ENCODE results near the gene KLF11.
"Not testable (repeated sequence)": the region's sequence is repeated elsewhere in the genome, so short reads cannot be mapped to it uniquely, and the experiment has no call there.

The KLF11 gene

DNA sequence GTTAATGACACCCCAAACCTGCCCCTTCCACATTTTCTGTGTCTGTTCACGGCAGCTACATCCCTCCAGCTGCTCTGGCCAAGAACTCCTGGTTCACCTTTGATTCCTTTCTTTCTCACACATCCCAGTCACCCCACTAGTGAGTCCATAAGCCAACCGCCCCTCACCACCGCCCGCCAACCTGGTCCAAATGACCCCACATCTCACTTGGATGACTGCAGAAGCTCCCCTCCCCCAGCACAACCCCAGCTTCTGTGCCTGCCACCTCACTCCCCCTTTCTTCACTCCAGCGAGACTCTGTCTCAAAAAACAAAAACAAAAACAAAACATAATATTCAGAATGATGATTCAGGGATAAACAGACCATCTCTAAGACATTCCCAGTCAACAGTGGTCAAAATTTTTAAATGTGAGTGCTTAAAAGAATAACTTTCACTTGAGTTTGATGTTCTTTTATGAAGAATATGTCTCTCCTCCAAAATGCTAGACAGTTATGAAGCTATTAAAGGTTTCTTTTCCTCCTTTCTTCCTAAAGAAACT is 33.7 kb downstream of the KLF11 start:
- H3K4me3 ChIP-seq (ENCODE audit: low read length): no peak overlapping the region
- DNase-seq (ENCODE audit: low read depth, low spot score): no peak

DNA sequence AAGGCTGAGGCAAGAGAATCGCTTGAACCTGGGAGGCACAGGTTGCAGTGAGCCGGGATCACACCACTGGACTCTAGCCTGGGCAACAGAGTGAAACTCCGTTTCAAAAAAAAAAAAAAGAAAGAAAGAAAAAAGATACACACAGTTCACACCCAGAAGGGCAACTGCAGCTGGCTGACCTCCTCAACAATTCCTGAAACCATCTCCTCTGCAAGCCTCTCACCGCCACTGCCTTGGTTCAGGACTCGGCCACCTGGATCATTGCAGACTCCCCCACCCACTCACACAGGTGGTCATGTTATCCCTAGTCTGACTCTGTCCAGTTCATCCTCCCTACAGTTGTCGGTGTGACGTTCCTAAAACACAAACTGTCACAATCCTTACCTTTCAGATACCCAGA is 34.7 kb downstream of the KLF11 start:
- no peak overlapping the region for H3K4me3 ChIP-seq (ENCODE audit: low read length)
- DNase-seq (ENCODE audit: low read depth, low spot score): no peak

DNA sequence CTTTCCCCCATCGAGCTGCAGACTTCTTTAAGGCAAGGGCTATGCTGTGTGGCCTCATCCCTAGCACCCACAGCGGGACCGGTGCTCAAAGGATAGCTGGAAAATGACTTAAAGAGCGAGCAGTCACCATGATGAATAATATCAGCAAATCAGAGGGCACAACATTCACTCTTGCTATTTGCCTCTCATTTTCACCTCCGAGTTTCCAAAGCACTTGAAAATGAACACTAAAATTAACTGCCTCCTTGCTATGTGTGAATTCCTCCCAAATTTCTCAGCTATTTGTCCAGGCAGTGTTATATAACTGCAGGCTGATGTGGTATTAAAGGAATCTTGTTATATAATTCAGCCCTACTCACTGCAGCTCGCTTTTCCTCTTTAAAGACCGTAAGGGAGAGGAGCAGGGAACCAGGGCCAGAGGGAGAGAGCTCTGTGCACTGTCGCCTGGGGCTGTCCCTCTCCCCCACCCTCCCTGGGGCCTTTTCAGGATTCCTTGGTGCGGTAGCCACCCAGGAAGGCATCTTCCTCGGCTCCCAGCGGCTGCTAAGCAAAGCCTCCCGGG is 35.4 kb downstream of the KLF11 start:
- no peak overlapping the region for H3K4me3 ChIP-seq (ENCODE audit: low read length)
- DNase-seq (ENCODE audit: low read depth, low spot score): no peak

DNA sequence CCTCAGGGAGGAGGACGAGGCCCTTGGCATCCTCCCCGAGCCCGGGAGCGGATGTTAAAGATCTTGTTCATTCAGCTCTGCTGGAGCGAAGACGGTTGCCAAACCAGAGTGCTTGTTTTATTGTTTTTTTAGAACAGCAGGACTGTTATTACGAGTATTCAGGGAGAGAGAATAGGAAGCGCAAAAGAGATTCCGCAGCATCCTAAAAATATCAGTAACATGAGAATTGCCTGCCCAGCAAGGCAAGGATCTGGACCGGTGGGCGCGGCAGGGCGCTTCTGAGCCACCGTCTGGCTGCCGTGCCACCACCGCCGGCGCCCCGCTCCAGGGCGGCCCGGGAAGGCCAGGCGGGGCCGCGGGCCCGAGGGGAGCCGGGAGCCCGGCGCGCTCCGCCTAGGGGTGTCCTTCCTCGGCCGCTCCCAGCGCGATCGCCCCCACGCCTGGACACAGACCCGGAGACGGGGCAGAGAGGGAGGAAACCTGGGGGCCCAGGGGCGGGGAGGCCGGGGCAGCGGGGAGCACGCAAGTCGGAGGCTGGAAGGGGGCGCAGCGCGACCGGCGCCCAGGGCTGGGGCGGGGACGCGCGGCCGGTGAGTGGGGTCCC is 36.0 kb downstream of the KLF11 start:
- no peak for DNase-seq (ENCODE audit: low read depth, low spot score)
- H3K4me3 ChIP-seq (ENCODE audit: low read length): no peak overlapping the region

DNA sequence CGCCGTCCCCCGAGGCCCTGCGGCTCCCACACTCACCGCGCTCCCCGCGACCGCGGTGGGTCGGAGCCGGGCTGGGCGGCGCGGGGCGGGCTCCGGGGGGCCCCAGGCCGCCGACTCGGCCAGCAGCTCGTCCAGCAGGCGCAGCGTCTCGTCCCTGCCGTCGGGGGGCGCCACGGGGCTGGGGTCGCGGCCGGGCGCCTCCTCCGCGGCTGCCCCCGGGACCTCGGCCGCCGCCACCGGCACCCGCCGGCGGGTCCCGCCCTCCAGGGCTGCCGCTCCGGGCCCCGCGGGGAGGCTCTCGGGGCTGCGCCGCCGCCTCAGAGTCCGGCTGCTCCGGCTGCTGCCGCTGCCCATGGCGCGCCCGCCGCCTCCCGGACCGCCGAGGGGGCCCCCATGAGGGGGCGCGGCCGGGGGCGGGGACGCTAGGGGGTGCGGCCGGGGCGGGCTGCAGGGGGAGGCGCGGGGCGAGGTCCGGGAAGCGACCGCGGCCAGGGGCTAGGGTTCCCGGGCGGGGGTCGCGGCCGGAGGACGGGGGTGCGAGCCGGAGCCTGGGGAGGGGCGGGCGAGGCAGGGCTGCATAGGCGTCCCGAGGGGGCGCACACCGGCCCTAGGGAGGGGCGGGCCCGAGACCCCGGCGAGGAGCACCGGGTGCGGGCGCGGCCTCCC is 36.7 kb downstream of the KLF11 start, which contains the start of gene CYS1:
TSS of gene CYS1 (minus strand) at position 542 of the 666 bp plus-strand sequence. CDS start at position 354, 188 bp downstream.
- H3K4me3 ChIP-seq (ENCODE audit: low read length): no peak within 1 kb of the TSS
- no peak for DNase-seq (ENCODE audit: low read depth, low spot score)

DNA sequence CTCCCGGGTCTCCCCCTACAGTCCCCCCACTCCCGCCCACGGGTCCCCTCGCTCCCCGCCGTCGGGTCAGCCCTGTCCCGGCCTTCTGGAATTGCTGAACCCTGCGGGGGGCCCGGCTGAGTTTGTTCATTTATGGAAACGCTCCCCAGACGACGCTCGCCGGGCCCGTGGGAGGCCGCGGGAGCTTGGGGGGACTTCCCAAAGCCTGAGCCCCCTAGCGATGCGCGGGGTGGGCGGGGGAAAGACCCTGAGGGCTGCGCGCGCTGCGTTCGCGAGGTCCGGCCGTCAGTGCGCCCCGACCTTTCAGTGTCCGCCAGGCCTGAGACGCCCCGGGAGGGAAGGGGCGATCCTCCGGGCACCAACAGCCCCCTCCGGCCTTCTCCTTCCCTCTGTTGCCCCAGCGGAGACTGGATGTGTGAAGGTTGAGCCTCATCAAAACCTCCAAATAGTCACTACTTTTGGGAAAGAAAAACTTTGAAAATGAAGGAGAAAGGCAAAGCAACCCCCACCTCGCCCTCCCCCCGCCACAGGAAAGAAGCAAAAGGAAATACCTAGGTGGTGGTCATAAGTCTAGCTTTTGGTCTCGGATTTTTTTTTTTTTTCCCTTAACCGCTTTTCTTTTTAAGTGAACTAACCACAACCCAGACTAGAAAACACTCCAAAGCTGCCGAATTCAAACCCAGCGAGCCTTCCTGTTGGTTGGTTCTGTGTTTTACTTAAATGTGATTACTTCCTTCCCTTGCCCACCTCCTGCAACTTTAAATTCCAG is 37.4 kb downstream of the KLF11 start:
- H3K4me3 ChIP-seq (ENCODE audit: low read length): no peak overlapping the region
- DNase-seq (ENCODE audit: low read depth, low spot score): peak; percentile 69

DNA sequence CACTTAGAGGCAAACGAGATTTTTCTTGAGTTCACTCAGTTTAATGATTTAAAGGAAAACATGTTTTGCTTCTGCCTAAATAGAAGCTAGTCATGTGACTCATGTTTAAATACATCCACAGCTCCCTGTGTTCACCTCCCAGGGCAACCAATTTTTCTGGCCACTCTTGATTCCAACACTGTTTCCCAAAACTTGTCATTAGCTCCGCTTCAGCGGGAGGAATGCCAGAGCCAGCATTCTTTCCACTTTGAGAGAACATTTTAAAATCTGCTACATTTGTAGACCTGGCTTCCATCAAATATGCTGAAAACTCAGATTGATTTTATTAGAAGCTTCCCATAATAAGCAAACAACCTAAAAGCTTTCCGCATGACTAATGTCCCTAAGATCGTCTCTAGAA is 39.7 kb downstream of the KLF11 start:
- no peak for DNase-seq (ENCODE audit: low read depth, low spot score)
- no peak overlapping the region for H3K4me3 ChIP-seq (ENCODE audit: low read length)

DNA sequence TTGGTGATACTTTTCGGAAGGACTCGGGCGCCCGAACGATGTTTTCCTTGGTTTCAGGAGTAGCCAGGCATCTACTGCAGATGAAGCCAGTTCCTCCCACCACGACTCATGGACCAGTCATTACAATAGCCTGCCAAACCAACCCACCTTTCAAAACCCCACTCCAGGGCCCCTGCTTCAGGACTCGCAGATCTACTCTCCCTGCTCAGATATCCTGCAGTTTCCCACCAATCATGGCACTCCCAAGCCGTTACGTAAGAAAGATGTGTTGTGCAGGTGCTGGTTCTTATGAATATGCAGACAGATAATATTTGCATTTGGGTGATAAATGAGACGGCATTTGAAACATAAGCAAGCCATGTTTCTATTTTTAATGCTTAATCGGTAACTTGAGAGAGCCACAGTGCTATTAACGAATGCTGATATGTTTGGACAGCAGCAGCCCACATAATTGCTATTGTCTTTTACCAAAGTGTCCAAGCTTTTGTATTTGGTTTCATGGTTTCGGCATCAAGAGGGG is 40.4 kb downstream of the KLF11 start:
- DNase-seq (ENCODE audit: low read depth, low spot score): no peak
- no peak overlapping the region for H3K4me3 ChIP-seq (ENCODE audit: low read length)

DNA sequence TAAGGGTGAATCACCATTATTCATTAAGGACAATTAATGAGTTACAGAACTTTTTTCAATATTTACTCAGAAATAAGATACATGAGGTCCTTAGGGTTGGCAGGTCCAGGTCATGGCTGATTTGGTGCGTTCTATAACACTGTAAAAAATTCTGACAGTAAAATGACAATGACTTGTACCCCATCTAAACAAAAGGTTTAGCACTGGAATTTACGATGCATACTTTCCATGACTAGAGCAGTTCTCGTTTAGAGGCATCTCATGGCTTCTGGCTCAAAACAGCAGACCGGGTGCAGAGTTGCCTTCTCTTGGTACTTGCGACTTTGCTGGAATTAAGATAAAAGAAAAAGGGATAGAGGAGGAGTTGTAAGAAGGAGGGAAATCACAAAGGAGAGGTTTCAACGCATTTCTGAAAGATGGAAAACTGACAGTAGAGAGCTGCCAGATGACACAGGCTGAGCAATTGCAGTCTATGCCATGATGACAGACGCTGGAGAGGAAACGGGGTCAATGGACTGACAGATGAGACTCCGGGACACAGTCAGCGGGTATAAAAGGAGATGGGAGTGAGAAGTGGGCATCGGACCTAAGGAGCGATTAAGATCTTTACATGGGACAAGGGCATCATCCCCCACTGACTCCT is 41.0 kb downstream of the KLF11 start:
- H3K4me3 ChIP-seq (ENCODE audit: low read length): no peak overlapping the region
- no peak for DNase-seq (ENCODE audit: low read depth, low spot score)

DNA sequence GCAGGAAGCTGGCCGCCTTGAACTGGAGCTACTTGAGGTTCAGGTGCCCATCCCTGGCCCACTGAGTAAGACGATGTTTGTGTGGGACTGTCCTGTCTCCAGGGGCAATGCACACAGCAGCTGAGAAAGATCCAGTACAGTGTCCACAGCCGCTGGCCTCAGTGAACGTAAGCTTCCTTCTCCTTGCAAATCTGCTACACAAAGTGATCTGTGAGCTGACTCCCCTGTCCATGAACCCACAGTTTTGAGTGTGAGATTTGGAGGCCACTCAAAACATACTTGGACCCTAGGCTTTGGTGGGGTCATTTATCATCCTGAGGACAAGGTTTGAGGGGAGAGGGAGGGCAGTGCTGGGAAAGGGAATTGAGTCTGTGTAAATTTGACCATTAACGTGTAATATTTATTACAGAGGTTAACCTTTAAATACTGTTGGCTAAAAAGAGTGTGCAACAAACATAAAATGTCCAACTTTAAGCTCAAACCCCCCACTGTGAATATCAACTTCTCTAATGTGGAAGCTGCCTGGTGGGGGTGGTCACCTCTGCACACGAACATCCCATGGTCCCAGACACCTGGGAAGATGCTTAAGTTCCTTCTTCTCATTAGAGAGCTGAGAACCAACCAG is 41.8 kb downstream of the KLF11 start:
- DNase-seq (ENCODE audit: low read depth, low spot score): no peak
- H3K4me3 ChIP-seq (ENCODE audit: low read length): no peak overlapping the region

DNA sequence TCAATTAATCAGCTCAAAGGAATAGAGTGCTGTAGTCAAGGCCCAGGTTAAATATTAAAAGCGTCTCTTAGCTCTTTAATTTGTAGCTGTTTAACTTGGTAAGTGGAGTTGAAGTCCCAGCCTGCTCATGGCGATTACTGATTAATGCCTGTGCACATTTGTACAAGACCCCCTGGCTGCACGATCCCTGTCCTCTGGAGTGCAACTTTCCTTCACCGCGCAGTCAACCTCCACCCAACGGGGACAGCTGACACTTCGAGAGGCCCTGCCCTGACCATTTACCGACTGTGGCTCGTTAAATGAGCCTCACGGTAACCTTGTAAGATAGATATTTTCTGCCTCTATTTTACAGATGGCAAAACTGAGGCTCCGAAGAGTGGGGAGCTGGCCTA is 42.3 kb downstream of the KLF11 start:
- no peak overlapping the region for H3K4me3 ChIP-seq (ENCODE audit: low read length)
- DNase-seq (ENCODE audit: low read depth, low spot score): no peak

DNA sequence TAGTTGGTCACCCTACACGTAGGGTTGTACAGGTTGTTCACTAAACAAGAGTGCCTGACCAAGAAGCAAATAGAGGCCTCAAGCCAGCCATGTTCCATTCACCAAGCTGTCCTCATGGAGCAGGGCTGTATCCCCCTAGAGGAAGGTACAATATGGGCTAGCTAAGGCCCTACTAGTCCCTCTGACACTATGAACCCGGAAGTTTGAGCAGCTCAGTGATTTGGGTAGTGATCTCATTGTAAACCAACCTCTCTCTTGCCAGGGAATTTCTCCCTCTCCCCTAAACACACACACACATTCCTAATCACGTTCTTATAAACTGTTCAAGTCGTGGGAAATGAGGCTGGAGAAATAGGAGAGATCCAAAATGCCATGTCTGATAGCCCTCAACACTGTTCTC is 43.6 kb downstream of the KLF11 start:
- DNase-seq (ENCODE audit: low read depth, low spot score): no peak
- H3K4me3 ChIP-seq (ENCODE audit: low read length): no peak overlapping the region

DNA sequence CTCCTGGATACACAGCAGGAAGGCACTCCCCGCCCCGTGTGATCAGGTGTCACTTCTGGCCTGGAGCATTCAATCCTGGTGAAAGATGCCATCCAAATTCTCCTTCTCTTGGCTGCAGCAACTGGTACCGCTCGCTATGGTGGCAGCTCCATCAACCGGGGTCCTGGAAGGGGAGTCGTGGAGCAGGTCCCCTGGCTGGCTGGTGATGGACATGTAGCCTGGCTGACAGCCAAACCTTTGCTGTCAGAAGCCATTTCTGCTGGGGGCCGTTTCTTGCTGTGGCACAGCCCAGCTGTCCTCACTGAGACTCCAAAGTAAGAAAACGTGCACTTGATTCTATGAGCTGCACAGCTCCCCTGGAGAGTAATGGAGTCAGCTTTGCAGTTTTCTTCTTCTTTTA is 44.0 kb downstream of the KLF11 start:
- no peak overlapping the region for H3K4me3 ChIP-seq (ENCODE audit: low read length)
- DNase-seq (ENCODE audit: low read depth, low spot score): no peak

DNA sequence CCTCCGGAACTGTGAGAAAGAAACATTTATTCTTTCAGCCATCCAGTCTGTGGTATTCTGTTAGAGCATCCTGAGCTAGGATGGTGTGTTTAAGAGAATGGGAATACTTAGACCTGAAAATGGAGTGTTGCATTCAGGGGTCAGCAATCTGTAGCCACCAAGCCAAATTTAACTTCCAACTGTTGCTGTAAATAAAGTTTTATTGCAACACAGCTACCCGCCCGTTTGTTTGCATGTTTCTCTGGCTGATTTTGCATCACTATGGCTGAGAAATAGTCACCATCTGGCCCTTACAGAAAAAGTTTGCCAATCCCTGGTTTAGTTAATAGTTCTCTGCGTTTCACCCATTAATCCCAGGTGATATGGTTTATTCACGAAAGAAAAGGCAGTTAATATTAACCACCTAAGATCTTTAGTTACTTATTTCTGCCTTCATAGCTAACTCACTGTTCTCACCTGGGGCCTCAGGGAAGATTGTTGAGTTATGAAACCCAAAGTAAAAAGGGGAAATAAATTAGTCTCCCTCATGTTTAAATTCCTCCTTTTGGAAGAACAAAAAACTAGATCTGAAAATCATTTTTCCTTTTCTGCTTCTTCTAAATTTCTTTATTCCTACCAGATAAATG is 46.3 kb downstream of the KLF11 start:
- no peak overlapping the region for H3K4me3 ChIP-seq (ENCODE audit: low read length)
- no peak for DNase-seq (ENCODE audit: low read depth, low spot score)

DNA sequence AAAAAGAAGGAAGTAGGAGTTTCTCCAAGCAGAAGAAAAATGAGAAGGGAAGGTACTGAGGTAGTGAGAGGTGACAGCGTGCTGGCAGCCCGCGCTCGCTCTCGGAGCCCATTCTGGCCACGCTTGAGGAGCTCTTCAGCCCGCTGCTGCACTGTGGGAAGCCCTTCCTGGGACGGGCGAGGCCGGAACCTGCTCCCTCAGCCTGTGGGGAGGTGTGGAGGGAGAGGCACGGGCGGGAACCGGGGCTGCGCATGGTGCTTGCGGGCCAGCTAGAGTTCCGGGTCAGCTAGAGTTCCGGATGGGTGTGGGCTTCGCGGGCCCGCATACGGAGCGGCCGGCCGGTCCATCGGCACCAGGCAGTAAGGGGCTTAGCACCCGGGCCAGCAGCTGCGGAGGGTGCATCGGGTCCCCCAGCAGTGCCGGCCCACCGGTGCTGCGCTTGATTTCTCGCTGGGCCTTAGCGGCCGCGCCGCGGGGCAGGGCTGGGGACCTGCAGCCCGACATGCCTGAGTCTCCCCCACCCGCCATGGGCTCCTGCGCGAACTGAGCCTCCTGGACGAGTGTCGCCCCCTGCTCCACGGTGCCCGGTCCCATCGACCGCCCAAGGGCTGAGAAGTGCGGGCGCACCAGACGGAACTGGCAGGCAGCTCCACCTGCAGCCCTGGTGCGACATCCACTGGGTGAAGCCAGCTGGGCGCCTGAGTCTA is 48.0 kb downstream of the KLF11 start:
- no peak overlapping the region for H3K4me3 ChIP-seq (ENCODE audit: low read length)

DNA sequence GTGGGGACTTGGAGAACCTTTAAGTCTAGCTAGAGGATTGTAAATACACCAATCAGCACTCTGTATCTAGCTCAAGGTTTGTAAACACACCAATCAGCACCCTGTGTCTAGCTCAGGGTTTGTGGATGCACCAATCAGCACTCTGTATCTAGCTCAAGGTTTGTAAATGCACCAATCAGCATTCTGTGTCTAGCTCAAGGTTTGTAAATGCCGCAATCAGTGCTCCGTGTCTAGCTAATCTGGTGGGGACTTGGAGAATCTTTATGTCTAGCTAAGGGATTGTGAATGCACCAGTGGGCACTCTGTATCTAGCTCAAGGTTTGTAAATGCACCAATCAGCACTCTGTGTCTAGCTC is 48.5 kb downstream of the KLF11 start:
- not testable (repeated sequence) for H3K4me3 ChIP-seq (ENCODE audit: low read length); DNase-seq (ENCODE audit: low read depth, low spot score)

More for the DNA sequence above, 48.0 kb downstream of the KLF11 start:
- DNase-seq (ENCODE audit: low read depth, low spot score): no peak

DNA sequence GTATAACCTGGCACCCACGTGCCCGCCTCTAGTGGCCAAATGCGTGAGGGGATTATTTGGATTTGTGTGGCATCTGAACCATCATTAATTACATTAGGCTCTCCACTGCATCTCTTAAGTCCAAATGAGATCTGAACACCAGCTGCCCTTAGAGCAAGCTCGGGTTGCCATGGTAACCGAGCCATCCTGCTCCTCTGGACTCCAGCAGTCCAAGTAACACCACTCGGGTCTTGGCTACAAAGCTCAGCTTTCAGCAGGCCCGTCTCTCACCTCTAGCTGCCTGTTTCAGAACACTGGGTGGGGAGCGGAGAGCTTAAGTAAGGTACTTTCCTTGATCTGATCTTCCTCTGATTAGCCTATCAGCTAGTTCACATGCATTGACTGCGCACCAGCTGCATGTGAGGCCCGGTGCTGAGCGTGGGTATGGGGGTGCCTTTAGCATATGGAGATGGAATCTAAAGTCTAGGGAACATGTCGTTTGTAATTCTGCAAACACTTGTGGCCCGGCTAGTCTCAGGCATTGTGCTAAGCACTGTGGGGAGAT is 51.0 kb downstream of the KLF11 start:
- DNase-seq (ENCODE audit: low read depth, low spot score): no peak

DNA sequence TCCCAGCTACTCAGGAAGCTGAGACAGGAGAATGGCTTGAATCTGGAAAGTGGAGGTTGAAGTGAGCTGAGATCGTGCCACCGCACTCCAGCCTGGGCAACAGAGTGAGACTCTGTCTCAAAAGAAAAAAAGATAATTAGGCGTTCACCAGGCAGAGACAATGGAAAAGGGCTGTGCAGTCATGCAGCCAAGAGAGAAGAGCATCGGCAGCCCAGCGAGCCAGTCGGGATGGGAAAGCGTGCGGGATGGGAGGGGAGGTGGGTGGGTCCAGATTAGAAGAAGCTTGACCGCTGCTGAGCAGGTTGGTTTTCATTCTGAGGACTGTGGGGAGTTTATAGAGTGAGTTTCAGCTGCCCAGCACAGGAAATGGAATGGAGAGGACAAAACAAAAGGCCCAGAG is 51.8 kb downstream of the KLF11 start:
- no peak overlapping the region for H3K4me3 ChIP-seq (ENCODE audit: low read length)
- DNase-seq (ENCODE audit: low read depth, low spot score): no peak

More for the DNA sequence above, 51.0 kb downstream of the KLF11 start:
- H3K4me3 ChIP-seq (ENCODE audit: low read length): no peak overlapping the region

All from Jurkat, Clone E6-1 (cell line).